ENCODE results near the gene RBMS1.

DNA sequence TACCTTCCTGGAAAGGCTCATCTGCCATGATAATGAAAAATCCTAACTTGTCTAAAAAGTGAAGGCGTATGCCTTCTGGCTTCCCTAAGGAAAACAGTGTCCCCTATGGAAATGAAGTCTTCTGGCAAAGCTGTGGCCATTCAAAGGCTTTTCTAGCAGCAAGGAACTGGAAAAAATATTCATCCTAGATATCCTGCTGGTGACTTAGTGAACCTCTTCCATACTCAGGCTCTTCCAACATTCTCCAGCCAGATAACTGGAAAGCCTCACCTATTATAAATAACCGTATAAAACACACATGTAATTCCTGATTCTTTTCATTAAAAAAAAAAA, 84.7 kb downstream of the RBMS1 start:
- TF ChIP-seq CTCF (IDR thresholded peaks at IDR 0.05) (peak in 1 of 4 experiments; percentile 21), POLR2A (IDR thresholded peaks at IDR 0.05) (no peak), POLR2AphosphoS5 (IDR thresholded peaks at IDR 0.05) (no peak), EP300 (IDR thresholded peaks at IDR 0.05) (no peak)

Measured in sigmoid colon (tissue), 4 donors.